CMK (cell line): Measurements from ENCODE around the gene TRA2A.
A peak's percentile ranks its signal among the peaks of the same experiment; 100 is the strongest.
"Not testable (repeated sequence)": the region's sequence is repeated elsewhere in the genome, so short reads cannot be mapped to it uniquely, and the experiment has no call there.

ENCODE experiments used
- DNase-seq: peaks from one replicate; pipeline ENCODE4 v3.0.0-alpha.2; 2010; ENCODE audit warnings: low read depth

The TRA2A gene

GRCh38 chr7:23531794-23532489 is at the start of gene TRA2A:
Gene TRA2A (minus strand): TSS chr7:23531981. CDS start chr7:23531824, 157 bp downstream.
- DNase-seq = peak; percentile 76

- DNase-seq = no peak
Measured at GRCh38 chr7:23570592-23571200, 38.9 kb upstream of the TRA2A start.

DNA sequence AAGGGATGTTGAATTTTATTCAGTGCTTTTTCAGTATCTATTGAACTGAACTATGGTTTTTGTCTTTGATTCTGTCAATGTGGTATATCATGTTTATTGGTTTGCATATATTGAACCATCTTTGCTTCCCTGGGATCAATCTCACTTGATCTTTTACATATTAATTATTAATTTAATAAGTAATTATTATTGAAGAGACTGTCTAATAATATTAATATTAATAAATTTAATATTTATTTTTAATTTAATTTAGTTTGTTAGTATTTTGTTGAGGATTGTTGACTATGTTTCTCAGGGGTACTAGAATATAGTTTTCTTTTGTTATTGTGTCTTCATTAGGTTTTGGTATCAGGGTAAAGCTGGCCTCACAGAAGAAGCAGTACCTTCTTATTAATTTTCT is 26.5 kb upstream of the TRA2A start:
- DNase-seq = no peak

GRCh38 chr7:23547662-23548061 is 15.9 kb upstream of the TRA2A start:
- DNase-seq = no peak

DNA sequence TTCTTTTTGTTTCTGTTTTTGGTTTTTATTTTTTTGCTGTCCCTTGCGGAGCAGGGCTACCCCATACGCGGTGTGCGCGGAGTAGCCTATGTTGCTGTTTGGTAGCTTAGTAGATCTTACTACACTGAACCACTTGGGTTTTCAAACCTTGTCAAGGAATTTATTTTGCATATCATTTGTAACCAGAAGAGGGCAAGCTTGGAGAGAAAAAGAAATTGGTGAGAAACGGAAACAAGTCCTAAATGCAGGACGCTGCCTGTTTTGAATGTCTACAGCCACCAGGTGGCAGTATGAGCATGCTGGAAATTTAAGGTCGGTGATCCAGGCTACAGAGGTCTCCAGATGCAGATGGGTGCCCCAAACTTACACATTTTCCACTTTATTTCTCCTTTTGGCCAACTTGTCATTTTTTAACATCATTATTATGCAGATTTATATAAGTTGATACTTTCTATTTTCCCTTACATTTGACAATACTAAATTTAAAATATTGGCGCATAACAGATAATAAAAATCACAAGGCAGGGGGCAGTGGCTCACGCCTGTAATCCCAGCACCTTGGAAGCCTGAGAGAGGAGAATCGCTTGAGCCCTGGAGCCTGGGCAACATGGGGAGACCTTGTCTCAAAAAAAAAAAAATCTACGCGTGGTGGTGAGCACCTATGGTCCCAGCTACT is 15.3 kb upstream of the TRA2A start:
- DNase-seq = peak; percentile 69

DNA sequence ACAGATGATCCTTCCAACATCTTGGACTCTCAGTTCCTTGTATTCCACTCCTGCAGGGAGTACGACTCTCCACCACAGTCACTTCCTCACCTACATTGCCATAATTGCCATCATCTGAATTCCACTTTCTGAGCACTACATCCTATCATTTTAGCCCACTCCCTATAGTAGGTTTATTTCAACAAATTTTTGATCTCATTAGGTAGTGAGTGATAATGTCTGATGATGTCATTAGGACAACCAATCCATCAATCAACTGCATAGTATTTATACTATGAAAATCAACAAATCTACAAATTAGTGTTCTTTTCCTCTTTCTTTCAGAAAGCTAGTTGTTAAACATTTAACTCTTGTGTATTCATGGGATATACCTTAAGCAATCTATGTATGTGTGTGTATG is 13.7 kb upstream of the TRA2A start:
- DNase-seq = no peak

GRCh38 chr7:23544913-23545354 is 13.2 kb upstream of the TRA2A start:
- DNase-seq = no peak

DNA sequence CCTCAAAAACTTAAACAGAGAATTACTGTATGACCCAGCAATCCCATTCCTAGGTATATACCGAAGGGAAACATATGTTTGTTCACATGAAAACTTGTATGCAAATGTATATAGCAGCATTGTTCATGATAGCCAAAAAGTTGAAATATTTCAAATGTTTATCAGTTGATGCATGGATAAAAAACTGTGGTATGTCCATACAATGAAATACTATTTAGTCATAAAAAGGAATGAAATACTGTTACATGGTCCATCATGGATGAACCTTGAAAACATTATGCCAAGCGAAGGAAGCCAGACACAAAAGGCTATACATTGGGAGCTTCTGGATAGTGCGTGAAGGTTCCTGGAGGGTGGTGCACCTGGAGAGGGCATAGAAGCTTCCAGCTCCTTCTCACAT is 11.0 kb upstream of the TRA2A start:
- no peak for DNase-seq

- DNase-seq = no peak
Measured at GRCh38 chr7:23539494-23539907, 7.7 kb upstream of the TRA2A start.

GRCh38 chr7:23538301-23538700 is 6.5 kb upstream of the TRA2A start:
- DNase-seq = no peak

GRCh38 chr7:23533238-23533604 is 1.4 kb upstream of the TRA2A start:
- DNase-seq = no peak

GRCh38 chr7:23532490-23533237 is 883 bp upstream of the TRA2A start:
- no peak for DNase-seq

- DNase-seq = peak; percentile 78
Measured at GRCh38 chr7:23531050-23531793, 559 bp downstream of the TRA2A start.

GRCh38 chr7:23530405-23530804 is 1.4 kb downstream of the TRA2A start:
- DNase-seq = no peak

DNA sequence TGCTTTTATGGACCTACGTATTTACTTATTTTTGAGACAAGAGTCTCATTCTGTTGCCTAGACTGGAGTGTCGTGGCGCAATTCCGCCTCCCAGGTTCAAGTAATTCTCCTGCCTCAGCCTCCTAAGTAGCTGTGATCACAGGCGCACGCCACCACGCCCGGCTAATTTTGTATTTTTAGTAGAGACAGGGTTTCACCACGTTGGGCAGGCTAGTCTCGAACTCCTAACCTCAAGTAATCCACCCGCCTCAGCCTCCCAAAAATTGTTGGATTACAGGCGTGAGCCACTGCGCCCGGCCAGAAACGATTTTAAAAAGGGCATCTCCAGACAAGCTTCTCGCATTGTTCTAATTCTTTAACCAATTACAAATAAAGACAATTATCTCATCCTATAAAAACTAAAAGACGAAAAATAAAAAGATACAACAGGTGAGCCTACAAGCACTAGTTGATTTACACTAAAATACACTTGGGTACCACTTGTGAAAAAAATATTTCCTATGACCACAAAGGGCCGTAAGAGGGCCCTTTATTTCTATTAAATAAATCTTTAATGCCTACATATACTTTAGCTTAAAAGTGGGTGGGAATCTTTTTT is 2.4 kb downstream of the TRA2A start:
- DNase-seq = no peak

GRCh38 chr7:23525611-23526010 is 6.2 kb downstream of the TRA2A start:
- not testable (repeated sequence) for DNase-seq

DNA sequence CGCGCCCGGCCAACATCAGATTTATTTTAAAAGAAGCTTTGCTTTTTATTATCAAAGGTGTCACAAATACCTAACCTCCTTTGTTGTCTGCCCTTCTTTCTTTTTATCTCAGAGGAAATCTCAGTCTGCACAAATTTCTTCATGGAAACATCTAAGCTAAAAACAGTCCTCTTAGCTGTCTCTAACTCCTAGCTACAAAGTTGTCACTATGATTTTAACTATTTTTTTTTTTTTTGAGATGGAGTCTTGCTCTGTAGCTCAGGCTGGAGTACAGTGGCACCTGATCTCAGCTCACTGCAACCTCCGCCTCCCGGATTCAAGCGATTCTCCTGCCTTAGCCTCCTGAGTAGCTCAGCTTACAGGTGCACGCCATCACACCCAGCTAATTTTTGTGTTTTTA is 7.3 kb downstream of the TRA2A start:
- DNase-seq = no peak

DNA sequence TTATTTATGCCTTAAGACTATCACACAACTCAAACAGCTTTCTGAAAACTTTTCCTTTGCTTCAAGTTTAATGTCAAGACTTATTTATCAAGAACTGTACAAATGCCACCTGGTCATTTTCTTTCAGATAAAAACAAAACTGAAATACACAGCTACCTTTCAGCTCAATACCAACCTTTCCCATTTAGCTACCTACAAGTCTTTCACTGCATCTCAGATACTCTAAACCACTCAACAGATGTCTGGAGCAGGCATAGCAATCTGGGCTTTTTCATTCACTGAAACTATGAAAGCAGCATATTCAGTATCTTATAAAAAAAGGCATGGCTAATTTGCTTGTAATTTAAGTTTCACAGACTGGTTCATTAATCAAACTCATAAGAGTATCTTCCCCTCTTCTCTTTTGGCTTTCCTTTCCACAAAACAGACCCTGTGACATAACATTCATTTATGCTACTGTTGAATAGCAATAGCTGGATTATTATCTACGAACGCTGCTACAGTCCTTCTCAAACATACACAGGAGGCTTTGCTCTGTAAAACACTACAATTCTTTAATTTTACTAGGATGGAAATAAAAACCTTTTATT is 8.2 kb downstream of the TRA2A start:
- no peak for DNase-seq

- DNase-seq = no peak
Measured at GRCh38 chr7:23520582-23520981, 11.2 kb downstream of the TRA2A start.

DNA sequence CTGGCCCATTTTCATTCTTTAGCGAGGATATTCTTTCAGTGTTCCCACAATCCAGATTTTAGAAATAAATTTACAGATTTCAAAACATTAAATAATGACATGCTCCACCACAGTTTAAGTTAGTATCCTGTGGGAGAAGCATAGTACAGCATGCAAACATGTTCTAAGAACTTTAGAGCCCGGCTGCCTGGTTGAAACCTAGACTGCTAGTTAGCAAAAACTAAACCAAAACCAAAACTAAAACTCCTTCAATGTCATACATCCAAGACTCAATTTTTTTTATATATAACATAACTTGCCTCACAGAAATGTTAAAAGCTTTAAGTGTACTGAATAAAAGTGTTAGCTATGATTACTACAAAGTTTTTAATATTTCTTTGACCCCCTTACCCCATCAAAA is 17.0 kb downstream of the TRA2A start:
- no peak for DNase-seq

DNA sequence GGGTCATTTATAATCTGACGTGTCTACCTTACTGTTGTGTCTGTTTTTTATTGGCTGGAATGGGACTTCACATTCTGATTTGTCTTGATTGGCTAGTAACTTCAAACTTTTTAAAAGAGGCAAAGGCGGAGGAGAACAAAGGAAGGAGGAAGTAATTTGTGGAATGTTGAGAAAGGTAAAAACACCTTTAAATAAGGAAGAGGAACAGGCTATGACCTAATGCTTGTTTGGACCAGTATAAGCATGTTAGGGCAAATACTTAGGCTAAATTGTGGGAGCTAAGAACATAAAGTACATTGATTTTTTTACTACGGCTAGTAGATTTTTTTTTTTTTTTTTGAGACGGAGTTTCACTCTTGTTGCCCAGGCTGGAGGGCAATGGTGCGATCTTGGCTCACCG is 18.0 kb downstream of the TRA2A start:
- DNase-seq = not testable (repeated sequence)
